Hepatocyte (in vitro differentiated cells): ENCODE data around the gene CPT1A. TPM values are rescaled to one million over a fixed set of nuclear protein-coding genes. Genes with fewer than 3 reads are reported as not detected.

ENCODE experiments used
- DNase-seq: peaks from one replicate; pipeline ENCODE4 v3.0.0-alpha.2; 2016; ENCODE audit warnings: low spot score
- H2AFZ ChIP-seq: fragments of 200-600 bp; sonication (generic); 2 replicates; pipeline ENCODE4 v1.6.0; 2016; ENCODE audit warnings: antibody characterized with exemption, mild to moderate bottlenecking
- H3K27ac ChIP-seq: fragments of 200-600 bp; sonication (generic); 2 replicates; pipeline ENCODE4 v1.5.1; 2016; ENCODE audit warnings: mild to moderate bottlenecking
- H3K27me3 ChIP-seq: fragments of 200-600 bp; sonication (generic); 2 replicates; pipeline ENCODE4 v1.6.1; 2016
- H3K36me3 ChIP-seq: fragments of 200-600 bp; sonication (generic); replicated peaks from 2 replicates; pipeline ENCODE4 v1.5.1; 2016; ENCODE audit warnings: low read depth; ENCODE audit not compliant: insufficient read depth
- H3K4me1 ChIP-seq: fragments of 200-600 bp; sonication (generic); 2 replicates; pipeline ENCODE4 v1.5.1; 2016; ENCODE audit warnings: mild to moderate bottlenecking, moderate library complexity; ENCODE audit not compliant: insufficient read depth
- H3K4me2 ChIP-seq: fragments of 200-600 bp; sonication (generic); 2 replicates; pipeline ENCODE4 v1.6.0; 2016
- H3K4me3 ChIP-seq: fragments of 200-600 bp; sonication (generic); 2 replicates; pipeline ENCODE4 v1.5.1; 2016; ENCODE audit warnings: mild to moderate bottlenecking
- H3K79me2 ChIP-seq: fragments of 200-600 bp; sonication (generic); 2 replicates; pipeline ENCODE4 v1.6.0; 2017; ENCODE audit warnings: mild to moderate bottlenecking
- H3K9me2 ChIP-seq: fragments of 200-600 bp; sonication (generic); replicated peaks from 2 replicates; pipeline ENCODE4 v1.6.0; 2017; ENCODE audit warnings: mild to moderate bottlenecking; ENCODE audit not compliant: insufficient read depth
- H3K9me3 ChIP-seq: fragments of 200-600 bp; sonication (generic); 2 replicates; pipeline ENCODE4 v1.5.1; 2016; ENCODE audit warnings: low read depth, mild to moderate bottlenecking
- H4K20me1 ChIP-seq: fragments of 200-600 bp; sonication (generic); 2 replicates; pipeline ENCODE4 v1.6.0; 2016; ENCODE audit warnings: mild to moderate bottlenecking; ENCODE audit not compliant: insufficient read depth, poor library complexity, severe bottlenecking
- CTCF ChIP-seq: fragments of 200-600 bp; sonication (generic); IDR thresholded peaks from 2 replicates; pipeline ENCODE4 v1.5.1; 2016; ENCODE audit warnings: antibody characterized with exemption, mild to moderate bottlenecking; ENCODE audit not compliant: poor library complexity
- EZH2 ChIP-seq: fragments of 200-600 bp; sonication (generic); IDR thresholded peaks from 2 replicates; pipeline ENCODE4 v1.6.1; 2016; ENCODE audit warnings: antibody characterized with exemption, mild to moderate bottlenecking, borderline replicate concordance
- EZH2phosphoT487 ChIP-seq: fragments of 200-600 bp; sonication (generic); IDR thresholded peaks from one replicate; pipeline ENCODE4 v1.6.1; 2018; ENCODE audit warnings: antibody characterized with exemption, mild to moderate bottlenecking, low read depth, moderate library complexity; ENCODE audit not compliant: unreplicated experiment, severe bottlenecking
- WGBS: methylation state at CpG from one replicate; pipeline ENCODE4 v1.1.6; 2016; ENCODE audit warnings: low lambda C conversion rate; ENCODE audit errors: missing lambda C conversion rate; 5-methylcytosine and 5-hydroxymethylcytosine counted together
- polyA plus RNA-seq: library from polyadenylated mRNA; unstranded; fragments of >200 nt; fragmentation: Nextera tagmentation; extraction: Ambion mirVana; gene quantifications from 2 replicates; pipeline ENCODE4 v1.2.1, GENCODE V29; 2016
- total RNA-seq: library from RNA; depleted of rRNA; stranded (reverse); fragments of >200 nt; gene quantifications from 2 replicates; pipeline ENCODE4 v1.2.3, GENCODE V29; 2014

CPT1A gene
- total and polyA plus RNA-seq, 2 experiments from 2014 or later, result 8.3 to 24.8 TPM

DNA sequence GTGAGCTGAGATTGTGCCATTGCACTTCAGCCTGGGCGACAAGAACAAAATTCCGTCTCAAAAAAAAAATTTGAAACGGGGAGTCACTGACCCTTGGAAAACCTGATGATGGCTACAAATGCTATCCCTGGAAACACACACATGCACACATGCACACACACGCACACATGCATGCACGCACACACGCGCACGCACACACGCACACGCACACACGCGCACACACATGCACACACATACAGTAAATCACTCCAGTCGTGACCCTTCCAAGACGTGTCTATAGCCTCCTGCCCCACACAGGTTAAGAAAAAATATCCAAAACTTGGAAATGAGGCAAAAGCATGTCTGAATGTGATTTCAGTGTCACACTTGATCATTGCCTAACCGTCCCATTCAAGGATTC, 6.7 kb upstream of the CPT1A start:
- Histone ChIP-seq H3K4me2 (no peak overlapping the region), H3K9me3 (no peaks in the 10 kb centered on the region), H4K20me1 (no peaks in the 10 kb centered on the region), H3K4me1 (peaks cover 6% of the 10 kb centered on the region), H3K79me2 (no peaks in the 10 kb centered on the region), H3K9me2 (no peaks in the 10 kb centered on the region), H3K27me3 (peaks cover 19% of the 10 kb centered on the region), H3K4me3 (no peak overlapping the region), H3K36me3 (no peaks in the 10 kb centered on the region), H2AFZ (no peak overlapping the region), H3K27ac (no peak overlapping the region)
- 93% methylated on average over 15 of the region's 15 CpGs for WGBS
- TF ChIP-seq EZH2 (no peak), EZH2phosphoT487 (no peak), CTCF (no peak)
- DNase-seq, result no peak

- Histone ChIP-seq H3K4me1 (peaks cover 15% of the 10 kb centered on the region), H3K9me3 (no peaks in the 10 kb centered on the region), H2AFZ (no peak overlapping the region), H4K20me1 (no peaks in the 10 kb centered on the region), H3K4me3 (no peak overlapping the region), H3K27ac (no peak overlapping the region), H3K79me2 (no peaks in the 10 kb centered on the region), H3K9me2 (no peaks in the 10 kb centered on the region), H3K27me3 (peaks cover 27% of the 10 kb centered on the region), H3K4me2 (no peak overlapping the region), H3K36me3 (no peaks in the 10 kb centered on the region)
- TF ChIP-seq EZH2 (no peak), CTCF (no peak), EZH2phosphoT487 (no peak)
- 65% methylated on average over 4 of the region's 4 CpGs for WGBS
- DNase-seq, result no peak
Observed at GRCh38 chr11:68847395-68847794, 5.7 kb upstream of the CPT1A start.

- Histone ChIP-seq H3K27me3 (peaks cover 32% of the 10 kb centered on the region), H2AFZ (no peak overlapping the region), H3K4me3 (no peak overlapping the region), H3K79me2 (no peaks in the 10 kb centered on the region), H3K4me2 (no peak overlapping the region), H3K36me3 (no peaks in the 10 kb centered on the region), H3K9me3 (no peaks in the 10 kb centered on the region), H3K9me2 (no peaks in the 10 kb centered on the region), H4K20me1 (no peaks in the 10 kb centered on the region), H3K4me1 (peaks cover 23% of the 10 kb centered on the region), H3K27ac (peak overlapping the region; percentile 40)
- peak; percentile 52 for DNase-seq
- TF ChIP-seq CTCF, result no peak
- no peak for TF ChIP-seq EZH2
- TF ChIP-seq EZH2phosphoT487, result no peak
- WGBS, result 69% methylated on average over 18 of the region's 18 CpGs
Observed at GRCh38 chr11:68845351-68846002, 3.8 kb upstream of the CPT1A start.
